ENCODE measurements around the gene SHROOM4.

SHROOM4 gene

GRCh38 chrX:50586980-50587379 is 227.0 kb downstream of the SHROOM4 start:
- no peak overlapping the region for H3K4me3 ChIP-seq (ENCODE audit: low read depth, low read length)
- no peak for DNase-seq (ENCODE audit: low read depth)
- no peak for TF ChIP-seq CTCF (IDR thresholded peaks at IDR 0.05; ENCODE audit: low read depth, low read length, missing control alignments)

- H3K4me3 ChIP-seq (ENCODE audit: low read depth, low read length) = no peak overlapping the region
- TF ChIP-seq CTCF (IDR thresholded peaks at IDR 0.05; ENCODE audit: low read depth, low read length, missing control alignments) = no peak
- no peak for DNase-seq (ENCODE audit: low read depth)
These were observed 227.6 kb downstream of the SHROOM4 start for GRCh38 chrX:50586407-50586806.

GRCh38 chrX:50581405-50581804 is 232.6 kb downstream of the SHROOM4 start:
- H3K4me3 ChIP-seq (ENCODE audit: low read depth, low read length) = no peak overlapping the region
- DNase-seq (ENCODE audit: low read depth) = no peak

GRCh38 chrX:50579955-50580354 is 234.0 kb downstream of the SHROOM4 start:
- peak; percentile 22 for DNase-seq (ENCODE audit: low read depth)
- no peak overlapping the region for H3K4me3 ChIP-seq (ENCODE audit: low read depth, low read length)
- TF ChIP-seq CTCF (IDR thresholded peaks at IDR 0.05; ENCODE audit: low read depth, low read length, missing control alignments) = peak; percentile 46

More at GRCh38 chrX:50581405-50581804, 232.6 kb downstream of the SHROOM4 start:
- TF ChIP-seq CTCF (IDR thresholded peaks at IDR 0.05; ENCODE audit: low read depth, low read length, missing control alignments) = no peak

GRCh38 chrX:50577326-50577725 is 236.7 kb downstream of the SHROOM4 start:
- TF ChIP-seq CTCF (IDR thresholded peaks at IDR 0.05; ENCODE audit: low read depth, low read length, missing control alignments) = no peak
- DNase-seq (ENCODE audit: low read depth) = no peak

GRCh38 chrX:50567636-50568035 is 246.4 kb downstream of the SHROOM4 start:
- H3K4me3 ChIP-seq (ENCODE audit: low read depth, low read length) = no peak overlapping the region
- TF ChIP-seq CTCF (IDR thresholded peaks at IDR 0.05; ENCODE audit: low read depth, low read length, missing control alignments) = no peak
- no peak for DNase-seq (ENCODE audit: low read depth)

More at GRCh38 chrX:50577326-50577725, 236.7 kb downstream of the SHROOM4 start:
- no peak overlapping the region for H3K4me3 ChIP-seq (ENCODE audit: low read depth, low read length)

GRCh38 chrX:50565718-50566117 is 248.3 kb downstream of the SHROOM4 start:
- no peak overlapping the region for H3K4me3 ChIP-seq (ENCODE audit: low read depth, low read length)
- no peak for DNase-seq (ENCODE audit: low read depth)
- TF ChIP-seq CTCF (IDR thresholded peaks at IDR 0.05; ENCODE audit: low read depth, low read length, missing control alignments) = no peak
